ENCODE measurements around the gene B4GALNT3. TPM values are rescaled to one million over a fixed set of nuclear protein-coding genes. Genes with fewer than 3 reads are reported as not detected.

Gene B4GALNT3
- total RNA-seq, 1 donor from 2014 or later = 43.4 TPM

DNA sequence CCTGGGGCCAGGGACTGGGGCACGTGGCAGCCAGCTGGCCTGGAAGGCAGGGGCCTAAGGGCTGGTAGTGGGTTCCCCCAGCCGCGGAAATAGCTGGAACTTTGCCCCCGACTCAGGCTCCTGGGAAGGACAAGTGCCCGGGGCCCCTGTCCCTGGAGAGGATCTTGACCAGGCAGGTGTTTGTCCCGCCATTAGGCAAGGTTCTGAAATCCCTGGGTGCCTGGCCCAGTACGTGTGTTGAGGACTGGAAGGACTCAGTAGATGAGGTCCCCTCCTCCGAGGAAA, 94.2 kb downstream of the B4GALNT3 start:
- no peaks in the 10 kb centered on the region for H3K9me3 ChIP-seq (replicated peaks)
- intact Hi-C loops (cut with micrococcal nuclease) = no loop called here
- H3K36me3 ChIP-seq = peaks cover 9% of the 10 kb centered on the region
- no peak for DNase-seq
- H3K4me3 ChIP-seq = peak overlapping the region; percentile 7
- H3K4me1 ChIP-seq = peaks cover 51% of the 10 kb centered on the region
- TF ChIP-seq, protein P1, sequence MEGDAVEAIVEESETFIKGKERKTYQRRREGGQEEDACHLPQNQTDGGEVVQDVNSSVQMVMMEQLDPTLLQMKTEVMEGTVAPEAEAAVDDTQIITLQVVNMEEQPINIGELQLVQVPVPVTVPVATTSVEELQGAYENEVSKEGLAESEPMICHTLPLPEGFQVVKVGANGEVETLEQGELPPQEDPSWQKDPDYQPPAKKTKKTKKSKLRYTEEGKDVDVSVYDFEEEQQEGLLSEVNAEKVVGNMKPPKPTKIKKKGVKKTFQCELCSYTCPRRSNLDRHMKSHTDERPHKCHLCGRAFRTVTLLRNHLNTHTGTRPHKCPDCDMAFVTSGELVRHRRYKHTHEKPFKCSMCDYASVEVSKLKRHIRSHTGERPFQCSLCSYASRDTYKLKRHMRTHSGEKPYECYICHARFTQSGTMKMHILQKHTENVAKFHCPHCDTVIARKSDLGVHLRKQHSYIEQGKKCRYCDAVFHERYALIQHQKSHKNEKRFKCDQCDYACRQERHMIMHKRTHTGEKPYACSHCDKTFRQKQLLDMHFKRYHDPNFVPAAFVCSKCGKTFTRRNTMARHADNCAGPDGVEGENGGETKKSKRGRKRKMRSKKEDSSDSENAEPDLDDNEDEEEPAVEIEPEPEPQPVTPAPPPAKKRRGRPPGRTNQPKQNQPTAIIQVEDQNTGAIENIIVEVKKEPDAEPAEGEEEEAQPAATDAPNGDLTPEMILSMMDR (IDR thresholded peaks at IDR 0.05; ENCODE audit: borderline replicate concordance) = no peak
- H3K27me3 ChIP-seq (ENCODE audit: low read depth) = peaks cover 3% of the 10 kb centered on the region
- peak overlapping the region; percentile 37 for H3K27ac ChIP-seq (replicated peaks)

DNA sequence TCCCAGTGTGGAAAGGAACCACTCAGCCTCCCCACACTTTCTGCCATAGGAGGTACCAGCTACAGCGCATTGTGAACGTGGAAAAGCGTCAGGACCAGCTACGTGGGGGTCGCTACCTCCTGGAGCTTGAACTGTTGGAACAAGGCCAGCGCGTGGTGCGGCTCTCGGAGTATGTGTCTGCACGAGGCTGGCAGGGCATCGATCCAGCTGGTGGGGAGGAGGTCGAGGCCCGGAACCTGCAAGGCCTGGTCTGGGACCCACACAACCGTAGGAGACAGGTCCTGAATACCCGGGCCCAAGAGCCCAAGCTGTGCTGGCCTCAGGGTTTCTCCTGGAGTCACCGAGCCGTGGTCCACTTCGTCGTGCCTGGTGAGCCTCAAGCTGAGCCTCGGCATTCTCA, 96.8 kb downstream of the B4GALNT3 start:
- TF ChIP-seq, protein P1 (IDR thresholded peaks at IDR 0.05; ENCODE audit: borderline replicate concordance) = no peak
- peaks cover 15% of the 10 kb centered on the region for H3K27me3 ChIP-seq (ENCODE audit: low read depth)
- H3K4me3 ChIP-seq = no peak overlapping the region
- DNase-seq = no peak
- H3K27ac ChIP-seq (replicated peaks) = no peak overlapping the region
- intact Hi-C loops (cut with micrococcal nuclease) = no loop called here
- H3K4me1 ChIP-seq = peaks cover 29% of the 10 kb centered on the region
- H3K36me3 ChIP-seq = peaks cover 19% of the 10 kb centered on the region
- H3K9me3 ChIP-seq (replicated peaks) = no peaks in the 10 kb centered on the region

DNA sequence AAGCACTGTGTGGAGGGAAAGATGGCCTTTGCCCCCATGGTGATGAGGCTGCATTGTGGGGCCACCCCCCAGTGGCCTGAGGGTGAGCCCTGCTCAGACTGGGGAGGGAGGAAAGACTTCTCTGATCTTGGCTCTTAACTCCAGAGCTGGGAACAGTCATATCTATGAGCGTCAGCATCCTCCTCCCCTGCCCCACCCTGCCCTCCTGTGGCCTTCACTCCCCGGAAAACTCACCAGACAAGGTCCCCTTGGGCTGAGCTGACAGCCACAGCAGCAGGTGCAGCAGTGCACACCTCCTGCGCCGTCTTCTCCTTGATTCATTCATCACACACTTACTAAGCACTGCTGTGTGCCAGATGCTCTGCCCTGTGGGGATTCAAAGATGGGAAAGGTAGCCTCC, 98.8 kb downstream of the B4GALNT3 start:
- peaks cover 21% of the 10 kb centered on the region for H3K4me1 ChIP-seq
- DNase-seq = no peak
- no peak overlapping the region for H3K27ac ChIP-seq (replicated peaks)
- TF ChIP-seq, protein P1 (IDR thresholded peaks at IDR 0.05; ENCODE audit: borderline replicate concordance) = no peak
- no peak overlapping the region for H3K4me3 ChIP-seq
- peaks cover 15% of the 10 kb centered on the region for H3K27me3 ChIP-seq (ENCODE audit: low read depth)
- intact Hi-C loops (cut with micrococcal nuclease) = no loop called here
- no peaks in the 10 kb centered on the region for H3K9me3 ChIP-seq (replicated peaks)
- peaks cover 24% of the 10 kb centered on the region for H3K36me3 ChIP-seq

DNA sequence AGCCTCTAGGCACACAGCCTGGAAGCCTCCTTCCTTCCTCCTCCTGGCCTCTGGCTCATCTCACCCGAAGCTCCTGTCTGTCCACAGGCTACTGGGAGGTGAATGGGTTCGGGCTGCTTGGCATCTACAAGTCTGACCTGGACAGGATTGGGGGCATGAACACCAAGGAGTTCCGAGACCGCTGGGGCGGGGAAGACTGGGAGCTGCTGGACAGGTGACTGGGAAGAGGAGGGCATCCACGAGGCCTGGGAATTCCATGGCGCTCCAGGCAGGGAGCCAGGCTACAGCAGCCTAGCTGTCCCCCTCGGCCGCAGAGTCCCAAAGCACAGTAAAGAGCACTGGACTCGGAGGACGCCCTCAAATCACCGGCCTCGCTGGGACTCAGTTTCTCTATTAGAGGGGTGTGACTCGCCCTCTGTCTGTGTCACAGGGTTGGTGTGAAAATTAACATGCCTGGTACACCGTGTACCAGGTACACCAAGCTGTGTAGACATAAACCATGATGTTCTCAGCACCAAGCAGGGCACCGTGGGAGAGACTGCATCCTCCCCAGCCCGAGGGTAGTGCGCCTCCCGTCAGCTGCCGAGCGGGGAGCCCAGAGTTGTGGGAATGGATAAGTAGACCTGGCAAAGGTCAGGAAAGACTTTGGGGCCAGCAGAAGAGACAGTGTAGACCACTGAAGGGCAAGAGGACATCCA, 99.6 kb downstream of the B4GALNT3 start:
- no peak for DNase-seq
- no peak overlapping the region for H3K4me3 ChIP-seq
- peaks cover 15% of the 10 kb centered on the region for H3K27me3 ChIP-seq (ENCODE audit: low read depth)
- H3K36me3 ChIP-seq = peaks cover 24% of the 10 kb centered on the region
- no peaks in the 10 kb centered on the region for H3K9me3 ChIP-seq (replicated peaks)
- H3K4me1 ChIP-seq = peaks cover 14% of the 10 kb centered on the region
- intact Hi-C loops (cut with micrococcal nuclease) = no loop called here
- H3K27ac ChIP-seq (replicated peaks) = no peak overlapping the region
- TF ChIP-seq, protein P1 (IDR thresholded peaks at IDR 0.05; ENCODE audit: borderline replicate concordance) = no peak

DNA sequence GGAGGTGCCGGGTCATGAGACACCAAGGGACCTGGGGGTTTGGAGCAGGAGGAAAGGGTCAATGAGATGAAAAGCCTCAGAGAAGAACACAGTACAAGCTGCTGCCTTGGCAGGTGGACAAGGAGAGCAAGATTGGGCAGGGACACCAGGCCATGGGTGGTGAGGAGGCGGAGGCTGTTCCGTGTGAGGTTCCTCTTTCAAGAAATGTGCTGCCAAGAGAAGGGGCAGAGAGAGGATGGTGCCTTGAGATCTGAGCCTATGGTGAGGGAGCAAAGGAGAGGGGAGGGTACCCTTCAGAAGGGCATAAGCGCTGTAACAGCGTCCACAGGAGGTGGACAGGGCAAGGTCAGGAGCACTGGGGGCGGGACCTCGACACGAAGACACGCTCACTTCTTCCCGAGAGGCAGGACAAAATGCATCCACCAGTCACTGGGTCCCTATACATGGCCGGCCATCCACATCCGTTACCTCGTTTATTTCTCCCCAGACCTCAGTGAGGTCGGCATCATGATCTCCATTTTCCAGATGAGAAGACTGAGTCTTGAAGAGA, 100.2 kb downstream of the B4GALNT3 start:
- Histone ChIP-seq H3K9me3 (replicated peaks) (no peaks in the 10 kb centered on the region), H3K27ac (replicated peaks) (no peak overlapping the region), H3K36me3 (peaks cover 24% of the 10 kb centered on the region), H3K4me3 (no peak overlapping the region), H3K4me1 (peaks cover 14% of the 10 kb centered on the region), H3K27me3 (ENCODE audit: low read depth) (peaks cover 15% of the 10 kb centered on the region)
- no peak for DNase-seq
- TF ChIP-seq, protein P1 (IDR thresholded peaks at IDR 0.05; ENCODE audit: borderline replicate concordance) = no peak
- intact Hi-C loops (cut with micrococcal nuclease) = no loop called here
